ENCODE results near the gene CRELD2. TPM values are rescaled to one million over a fixed set of nuclear protein-coding genes. Genes with fewer than 3 reads are reported as not detected.

CRELD2 gene, protein sequence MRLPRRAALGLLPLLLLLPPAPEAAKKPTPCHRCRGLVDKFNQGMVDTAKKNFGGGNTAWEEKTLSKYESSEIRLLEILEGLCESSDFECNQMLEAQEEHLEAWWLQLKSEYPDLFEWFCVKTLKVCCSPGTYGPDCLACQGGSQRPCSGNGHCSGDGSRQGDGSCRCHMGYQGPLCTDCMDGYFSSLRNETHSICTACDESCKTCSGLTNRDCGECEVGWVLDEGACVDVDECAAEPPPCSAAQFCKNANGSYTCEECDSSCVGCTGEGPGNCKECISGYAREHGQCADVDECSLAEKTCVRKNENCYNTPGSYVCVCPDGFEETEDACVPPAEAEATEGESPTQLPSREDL
- total RNA-seq (2014; rRNA removed): 71.1 and 91.8 TPM in 2 replicates
- polyA plus RNA-seq (2012): 54.1 TPM

DNA sequence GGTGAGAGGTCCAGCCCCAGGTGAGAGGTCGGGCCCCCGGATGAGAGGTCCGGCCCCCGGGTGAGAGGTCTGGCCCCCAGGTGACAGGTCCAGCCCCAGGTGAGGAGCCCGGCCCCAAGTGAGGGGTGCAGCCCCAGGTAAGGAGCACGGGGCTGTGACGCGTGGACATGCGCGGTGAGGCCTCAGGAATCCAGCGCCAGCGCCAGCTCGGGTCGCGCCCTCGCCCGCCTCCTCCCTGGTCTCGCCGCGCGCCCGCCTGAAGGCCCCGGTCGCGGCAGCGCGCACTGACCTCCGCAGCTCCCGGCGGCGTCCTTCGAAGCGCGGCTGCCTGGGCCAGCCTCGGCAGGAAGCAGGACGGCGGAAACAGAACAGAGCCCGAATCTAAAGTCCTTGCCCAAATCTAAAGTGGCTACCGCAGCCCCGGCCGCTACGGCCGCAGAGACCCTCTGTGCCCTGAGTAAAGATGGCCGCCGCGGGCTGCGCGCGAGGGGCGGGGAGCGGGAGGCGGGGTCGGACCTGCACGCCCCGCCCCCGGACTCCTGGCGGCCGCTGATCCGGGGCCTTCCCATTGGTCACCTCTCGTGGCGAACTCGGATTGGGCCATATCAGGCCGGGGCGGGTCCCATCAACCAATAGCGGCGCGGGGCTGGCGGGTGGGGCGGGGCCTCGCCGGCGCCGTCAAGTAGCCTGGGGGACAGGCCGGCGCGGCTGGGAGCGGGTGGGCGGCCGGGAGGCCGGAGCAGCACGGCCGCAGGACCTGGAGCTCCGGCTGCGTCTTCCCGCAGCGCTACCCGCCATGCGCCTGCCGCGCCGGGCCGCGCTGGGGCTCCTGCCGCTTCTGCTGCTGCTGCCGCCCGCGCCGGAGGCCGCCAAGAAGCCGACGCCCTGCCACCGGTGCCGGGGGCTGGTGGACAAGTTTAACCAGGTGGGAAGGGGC, at the start of gene CRELD2, which contains the start of gene ALG12:
TSS of gene CRELD2 (plus strand) at position 661 of the 937 bp plus-strand sequence. CDS start at position 797, 136 bp downstream.
TSS of gene ALG12 (minus strand) at position 465 of the 937 bp plus-strand sequence. CDS start 4,673 bp downstream, outside the sequence.
- DNase-seq (ENCODE audit: low read depth): peak; percentile 93

DNA sequence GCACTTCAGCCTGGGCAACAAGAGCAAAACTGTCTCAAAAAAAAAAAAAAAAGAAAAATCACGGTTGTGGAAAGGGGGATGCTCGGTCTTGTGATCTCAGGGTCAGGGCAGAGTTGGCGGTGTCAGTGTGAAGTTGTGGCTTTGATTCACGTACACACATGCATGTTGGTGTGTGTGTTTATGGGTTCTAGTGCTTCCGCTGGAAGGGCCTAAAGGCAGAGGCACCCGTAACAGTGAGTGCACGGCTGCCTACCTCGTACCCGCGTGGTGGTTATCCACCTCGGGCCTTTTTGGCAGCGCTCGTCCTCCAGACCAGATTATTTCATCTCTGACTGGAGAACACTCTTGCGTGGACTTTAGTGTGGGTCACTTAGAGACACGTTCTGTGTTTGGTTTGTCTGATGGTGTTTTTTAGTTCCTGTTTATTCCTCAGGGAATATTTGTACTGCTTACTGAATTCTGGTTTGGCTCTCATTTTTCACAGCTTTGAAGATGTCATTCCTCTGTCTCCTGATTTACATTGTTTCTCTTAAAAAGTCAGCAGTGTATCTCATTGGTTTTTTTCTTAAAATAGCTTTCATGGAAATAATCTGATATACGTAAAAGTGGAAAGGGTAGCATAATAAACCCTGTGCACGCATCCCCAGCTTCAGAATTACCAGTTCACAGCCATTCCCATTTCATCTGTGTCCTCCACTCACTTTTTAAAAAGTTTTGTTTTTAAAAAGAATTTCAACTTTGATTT, 49.2 kb upstream of the CRELD2 start:
- DNase-seq (ENCODE audit: low read depth): no peak

DNA sequence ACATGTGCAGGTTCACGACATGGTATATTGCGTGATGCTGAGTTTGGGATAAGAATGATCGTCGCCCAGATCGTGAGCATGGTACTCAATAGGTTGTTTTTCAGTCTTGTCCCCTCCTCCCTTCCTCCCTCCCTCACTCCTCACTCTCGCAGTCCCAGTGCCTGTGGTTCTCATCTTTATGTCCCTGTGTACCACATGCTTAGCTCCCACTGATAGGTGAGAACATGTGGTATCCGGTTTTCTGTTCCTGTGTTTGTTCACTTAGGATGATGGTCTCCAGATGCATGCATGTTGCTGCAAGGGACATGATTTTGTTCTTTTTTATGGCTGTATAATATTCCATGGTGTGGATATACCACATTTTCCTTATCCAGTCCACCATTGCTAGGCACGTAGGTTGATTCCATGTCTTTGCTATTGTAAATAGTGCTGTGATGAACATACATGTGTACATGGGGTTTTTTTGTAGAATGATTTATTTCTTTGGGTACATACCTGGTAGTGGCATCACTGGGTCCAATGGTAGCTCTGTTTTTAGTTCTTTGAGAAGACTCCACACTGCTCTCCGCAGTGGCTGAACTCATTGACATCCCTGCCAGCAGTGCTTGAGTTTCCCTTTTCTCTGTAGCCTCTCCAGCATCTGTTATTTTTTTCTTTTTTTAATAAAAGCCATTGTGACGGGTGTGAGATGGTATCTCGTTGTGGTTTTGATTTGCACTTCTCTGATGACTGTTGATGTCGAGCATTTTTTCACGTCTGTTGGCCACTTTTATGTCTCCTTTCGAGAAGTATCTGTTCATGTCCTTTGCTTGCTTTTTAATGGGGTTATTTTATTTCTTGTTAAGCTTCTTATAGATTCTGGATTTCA, 48.4 kb upstream of the CRELD2 start:
- no peak for DNase-seq (ENCODE audit: low read depth)

DNA sequence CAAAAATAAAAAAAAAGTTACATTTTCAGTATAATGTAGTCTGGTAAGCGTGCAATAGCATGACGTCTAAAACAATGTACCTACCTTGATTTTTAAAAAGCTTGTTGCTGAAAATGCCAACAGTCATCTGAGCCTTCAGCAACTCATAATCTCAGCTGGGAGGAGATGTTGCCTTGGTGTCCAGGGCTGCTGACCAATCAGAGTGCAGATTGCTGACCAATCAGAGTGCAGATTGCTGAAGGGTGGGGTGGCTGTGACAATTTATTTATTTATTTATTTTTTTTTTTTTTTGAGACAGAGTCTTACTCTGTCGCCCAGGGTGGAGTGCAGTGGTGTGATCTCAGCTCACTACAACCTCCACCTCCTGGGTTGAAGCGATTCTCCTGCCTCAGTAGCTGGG, 47.0 kb upstream of the CRELD2 start:
- DNase-seq (ENCODE audit: low read depth): peak; percentile 28

DNA sequence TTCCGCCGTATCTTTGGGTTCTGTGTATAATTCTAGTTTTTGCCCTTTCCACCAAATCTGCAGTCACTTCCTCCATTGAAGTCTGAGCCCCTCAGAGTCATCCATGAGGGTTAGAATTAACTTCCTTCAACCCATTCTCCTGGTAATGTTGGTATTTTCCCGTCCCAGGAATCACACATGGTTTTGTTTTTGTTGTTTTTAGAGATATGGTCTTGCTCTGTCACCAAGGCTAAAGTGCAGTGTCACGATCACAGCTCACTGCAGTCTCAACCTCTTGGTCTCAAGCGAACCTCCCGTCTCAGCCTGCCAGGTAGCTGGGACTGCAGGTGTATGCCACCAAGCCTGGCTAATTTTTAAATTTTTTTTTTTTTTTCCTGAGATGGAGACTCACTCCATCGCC, 46.1 kb upstream of the CRELD2 start:
- no peak for DNase-seq (ENCODE audit: low read depth)

DNA sequence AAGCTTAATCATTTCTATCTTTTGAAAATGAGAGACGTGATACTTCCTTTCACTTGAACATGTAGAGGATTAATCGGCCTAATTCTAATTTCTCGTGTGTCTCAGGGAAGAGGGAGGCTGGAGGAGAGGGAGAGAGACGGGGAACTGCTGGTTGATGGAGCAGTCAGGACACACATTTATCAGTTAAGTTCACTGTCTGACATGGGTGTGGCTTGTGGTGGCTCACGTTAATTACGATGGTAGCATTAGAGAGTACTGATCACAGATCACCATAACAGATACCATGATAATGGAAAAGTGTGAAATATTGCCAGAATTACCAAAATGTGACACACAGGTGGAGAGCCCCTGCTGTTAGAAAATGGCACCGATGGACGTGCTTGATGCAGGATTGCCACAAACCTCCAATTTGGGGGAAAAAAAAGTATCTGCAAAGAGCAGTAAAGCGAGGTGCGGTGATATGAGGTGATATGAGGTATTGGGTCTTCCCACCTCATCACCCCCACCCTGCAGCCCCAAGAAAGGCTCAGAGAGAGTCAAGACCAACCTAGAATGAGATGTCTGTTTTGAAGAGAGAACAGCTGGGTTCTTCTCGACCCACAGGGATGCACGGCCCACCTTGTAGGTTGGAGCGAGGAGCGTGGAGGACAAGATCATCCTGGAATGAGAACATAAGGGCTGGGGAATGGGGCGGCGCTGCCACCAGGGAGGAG, 45.0 kb upstream of the CRELD2 start:
- DNase-seq (ENCODE audit: low read depth): no peak

DNA sequence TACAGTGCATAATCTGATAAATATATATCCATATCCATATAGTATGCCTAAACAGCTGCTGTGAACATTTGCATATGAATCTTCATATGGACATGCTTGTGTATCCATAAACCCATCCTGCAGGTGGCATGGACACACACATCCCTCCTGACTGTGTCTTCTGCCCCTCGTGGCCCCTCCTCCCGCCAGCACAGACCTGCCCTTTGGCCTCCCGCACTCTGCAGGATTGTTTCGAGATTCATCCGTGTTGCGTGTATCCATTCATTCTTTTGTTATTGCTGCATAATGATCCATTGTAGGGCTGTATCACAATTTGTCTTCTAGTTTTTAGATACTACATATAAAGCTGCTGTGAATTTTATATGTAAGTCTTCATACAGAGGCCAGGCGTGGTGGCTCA, 40.8 kb upstream of the CRELD2 start:
- no peak for DNase-seq (ENCODE audit: low read depth)

DNA sequence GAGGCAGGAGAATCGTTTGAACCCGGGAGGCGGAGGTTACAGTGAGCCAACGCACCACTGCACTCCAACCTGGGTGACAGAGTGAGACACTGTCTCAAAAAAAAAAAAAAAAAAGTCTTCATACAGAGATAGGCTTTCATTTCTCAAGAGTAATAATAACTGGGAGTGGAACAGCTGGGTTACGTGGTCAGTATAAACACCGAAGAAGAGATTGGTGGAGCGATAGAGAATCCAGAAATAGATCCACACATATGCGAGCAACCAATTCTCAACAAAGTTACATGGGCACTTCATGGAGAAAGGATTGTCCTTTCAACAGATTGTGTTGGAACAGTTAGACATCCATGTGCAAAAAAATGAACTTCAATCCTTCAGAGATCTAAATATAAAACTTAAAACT, 40.2 kb upstream of the CRELD2 start:
- DNase-seq (ENCODE audit: low read depth): no peak

DNA sequence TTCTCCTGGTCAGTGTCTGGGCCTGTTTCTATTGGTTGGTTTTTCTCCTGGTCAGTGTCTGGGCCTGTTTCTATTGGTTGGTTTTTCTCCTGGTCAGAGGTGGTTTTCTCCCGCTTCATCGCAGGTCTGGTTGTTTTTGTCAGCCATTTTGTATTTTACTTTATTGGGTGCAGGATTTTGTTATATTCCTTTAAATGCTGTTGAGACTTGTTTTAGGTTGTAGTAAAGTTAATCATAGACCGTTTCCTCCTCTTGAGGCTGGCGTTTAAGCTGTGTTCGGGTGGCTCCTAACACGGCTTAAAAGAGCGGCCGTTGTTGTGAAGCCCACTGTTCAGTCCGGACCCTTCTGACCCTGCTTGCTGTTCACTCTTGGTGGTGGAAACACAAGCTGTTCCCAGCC, 38.6 kb upstream of the CRELD2 start:
- DNase-seq (ENCODE audit: low read depth): no peak

DNA sequence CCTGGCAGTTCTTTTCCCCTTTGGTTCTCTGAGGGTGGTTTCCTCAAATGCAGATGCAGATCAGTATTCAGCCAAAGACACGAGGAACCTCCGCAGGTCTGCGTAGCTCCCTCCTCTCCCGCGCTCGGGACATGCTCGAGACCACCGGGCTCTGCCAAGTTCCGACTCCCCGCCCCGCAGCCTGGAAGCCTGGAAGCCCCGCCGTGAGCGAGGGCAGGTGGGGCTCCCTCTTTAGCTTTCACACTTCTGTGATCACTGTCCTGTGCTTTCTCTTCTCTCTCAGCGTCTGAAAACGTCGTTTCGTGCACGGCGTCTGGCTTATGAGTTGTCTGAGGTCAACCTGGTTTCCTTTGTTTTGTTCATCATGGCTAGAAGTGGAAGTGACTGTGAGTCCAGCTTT, 38.2 kb upstream of the CRELD2 start:
- no peak for DNase-seq (ENCODE audit: low read depth)

DNA sequence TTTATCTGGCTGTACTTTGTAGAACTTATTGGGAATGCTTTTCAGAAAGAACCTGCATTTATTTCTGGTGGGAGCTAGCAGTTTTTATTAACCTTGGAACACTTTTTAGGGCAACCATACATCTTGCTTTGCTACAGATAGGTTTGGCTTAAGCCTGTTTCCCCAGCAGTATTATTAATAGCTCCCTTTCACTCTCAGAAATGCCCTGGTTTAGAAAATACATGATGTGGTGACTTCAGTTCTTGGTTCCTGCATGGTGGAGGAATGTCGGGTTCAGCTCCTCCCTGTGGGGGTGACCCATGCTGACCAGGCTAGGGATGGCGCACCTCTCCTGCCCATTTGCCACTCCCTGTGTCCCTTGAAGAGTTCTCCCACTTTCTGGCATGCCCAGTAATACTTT, 36.6 kb upstream of the CRELD2 start:
- DNase-seq (ENCODE audit: low read depth): no peak

DNA sequence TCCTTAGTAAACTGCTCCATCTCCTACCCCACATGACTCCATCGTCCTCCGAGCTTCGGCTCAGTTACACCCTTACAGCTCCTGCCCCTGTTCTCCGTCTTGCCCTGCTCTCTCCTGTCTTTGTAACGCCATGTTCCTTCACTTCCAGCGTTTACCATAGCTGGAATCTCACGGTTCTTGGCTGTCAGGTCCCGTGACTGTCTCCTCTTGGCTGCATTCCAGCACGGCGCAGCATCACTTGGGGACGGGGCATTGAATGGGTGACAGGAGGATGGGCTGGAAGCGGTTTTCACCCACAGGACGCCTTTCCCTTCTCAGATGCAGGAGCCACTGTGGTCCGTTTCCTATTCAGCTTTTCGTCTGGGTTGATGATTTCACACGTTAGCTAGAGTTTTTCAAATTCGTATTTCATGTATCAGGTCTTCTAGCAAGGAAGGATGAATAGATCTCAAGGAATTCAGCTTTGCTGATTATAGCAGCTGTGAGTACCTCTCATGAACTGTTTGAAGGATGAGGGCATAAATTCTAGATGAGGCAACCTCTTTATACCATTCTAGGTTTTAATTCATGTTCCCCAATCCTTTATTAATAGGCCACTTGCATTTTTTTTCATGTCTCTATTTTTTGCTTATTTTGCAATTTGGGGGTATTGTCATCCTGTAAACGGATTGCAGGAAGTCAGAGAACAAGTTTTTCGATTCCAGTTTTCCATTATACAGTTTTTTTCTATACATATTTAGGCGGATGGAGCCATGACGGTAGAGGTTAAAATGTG, 35.7 kb upstream of the CRELD2 start:
- peak; percentile 52 for DNase-seq (ENCODE audit: low read depth)

DNA sequence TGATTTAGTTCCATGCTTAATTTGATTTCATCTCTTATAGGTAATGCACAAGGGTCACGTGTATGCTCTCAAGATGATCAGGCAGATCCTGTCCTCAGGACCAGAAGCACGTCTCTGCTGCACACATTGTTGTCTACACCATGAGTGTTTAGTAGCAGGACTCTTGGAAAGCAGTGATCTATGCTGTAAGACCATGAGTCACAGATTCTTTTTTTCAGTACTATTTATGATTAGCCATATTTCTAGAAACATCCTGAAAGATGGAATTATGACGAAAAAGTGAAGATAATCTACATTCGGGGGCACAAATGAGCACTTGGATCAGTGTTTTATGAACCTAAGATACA, 35.2 kb upstream of the CRELD2 start:
- DNase-seq (ENCODE audit: low read depth): no peak

DNA sequence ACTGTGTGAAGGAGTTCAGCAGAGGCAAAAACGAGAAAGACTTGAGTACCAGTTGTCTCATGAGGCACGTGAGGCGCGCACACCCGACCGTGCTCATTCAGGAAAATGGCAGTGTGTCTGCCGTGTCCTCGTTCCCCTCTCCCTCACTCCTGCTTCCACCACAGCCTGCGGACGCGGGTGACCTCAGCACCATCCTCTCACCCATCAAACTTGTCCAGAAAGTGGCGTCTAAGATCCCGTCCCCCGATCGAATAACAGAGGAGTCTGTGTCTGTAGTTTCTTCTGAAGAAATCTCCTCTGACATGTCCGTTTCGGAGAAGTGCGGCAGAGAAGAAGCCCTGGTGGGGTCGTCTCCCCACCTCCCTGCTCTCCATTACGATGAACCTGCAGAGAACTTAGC, 34.4 kb upstream of the CRELD2 start:
- DNase-seq (ENCODE audit: low read depth): no peak

DNA sequence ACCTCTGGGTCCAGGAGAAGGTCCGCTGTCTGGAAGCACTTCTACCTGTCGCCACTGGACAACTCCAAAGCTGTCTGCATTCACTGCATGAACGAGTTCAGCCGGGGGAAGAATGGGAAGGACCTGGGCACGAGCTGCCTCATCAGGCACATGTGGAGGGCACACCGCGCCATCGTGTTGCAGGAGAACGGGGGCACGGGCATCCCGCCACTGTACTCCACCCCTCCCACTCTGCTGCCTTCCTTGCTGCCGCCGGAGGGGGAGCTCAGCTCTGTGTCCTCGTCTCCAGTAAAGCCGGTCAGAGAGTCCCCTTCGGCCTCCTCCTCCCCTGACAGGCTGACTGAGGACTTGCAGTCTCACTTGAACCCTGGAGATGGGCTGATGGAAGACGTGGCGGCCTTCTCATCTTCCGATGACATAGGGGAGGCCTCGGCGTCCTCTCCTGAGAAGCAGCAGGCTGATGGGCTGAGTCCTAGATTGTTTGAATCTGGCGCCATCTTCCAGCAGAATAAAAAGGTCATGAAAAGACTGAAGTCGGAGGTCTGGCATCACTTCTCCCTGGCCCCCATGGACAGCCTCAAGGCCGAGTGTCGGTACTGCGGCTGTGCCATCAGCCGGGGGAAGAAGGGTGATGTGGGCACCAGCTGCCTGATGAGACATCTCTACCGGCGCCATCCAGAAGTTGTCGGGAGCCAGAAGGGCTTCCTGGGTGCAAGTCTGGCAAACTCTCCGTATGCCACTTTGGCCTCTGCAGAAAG, 33.8 kb upstream of the CRELD2 start:
- DNase-seq (ENCODE audit: low read depth): no peak

DNA sequence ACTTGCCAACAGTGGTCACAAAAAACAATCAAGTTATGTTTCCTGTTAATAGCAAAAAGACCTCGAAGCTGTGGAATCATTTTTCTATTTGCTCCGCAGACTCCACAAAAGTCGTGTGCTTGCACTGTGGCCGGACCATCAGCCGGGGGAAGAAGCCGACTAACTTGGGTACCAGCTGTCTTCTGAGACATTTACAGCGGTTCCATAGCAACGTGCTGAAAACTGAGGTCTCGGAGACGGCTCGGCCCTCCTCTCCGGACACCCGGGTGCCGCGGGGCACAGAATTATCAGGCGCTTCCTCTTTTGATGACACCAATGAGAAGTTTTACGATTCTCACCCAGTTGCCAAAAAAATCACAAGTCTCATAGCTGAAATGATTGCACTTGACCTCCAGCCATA, 33.2 kb upstream of the CRELD2 start:
- DNase-seq (ENCODE audit: low read depth): no peak

DNA sequence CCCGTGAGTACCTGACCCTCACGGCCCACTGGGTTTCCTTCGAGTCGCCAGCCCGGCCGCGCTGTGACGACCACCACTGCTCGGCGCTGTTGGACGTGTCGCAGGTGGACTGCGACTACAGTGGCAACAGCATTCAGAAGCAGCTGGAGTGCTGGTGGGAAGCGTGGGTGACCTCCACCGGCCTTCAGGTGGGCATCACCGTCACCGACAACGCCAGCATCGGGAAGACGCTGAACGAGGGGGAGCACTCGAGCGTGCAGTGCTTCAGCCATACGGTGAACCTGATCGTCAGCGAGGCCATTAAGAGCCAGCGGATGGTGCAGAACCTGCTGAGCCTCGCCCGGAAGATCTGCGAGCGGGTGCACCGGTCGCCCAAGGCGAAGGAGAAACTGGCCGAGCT, 32.6 kb upstream of the CRELD2 start:
- no peak for DNase-seq (ENCODE audit: low read depth)

DNA sequence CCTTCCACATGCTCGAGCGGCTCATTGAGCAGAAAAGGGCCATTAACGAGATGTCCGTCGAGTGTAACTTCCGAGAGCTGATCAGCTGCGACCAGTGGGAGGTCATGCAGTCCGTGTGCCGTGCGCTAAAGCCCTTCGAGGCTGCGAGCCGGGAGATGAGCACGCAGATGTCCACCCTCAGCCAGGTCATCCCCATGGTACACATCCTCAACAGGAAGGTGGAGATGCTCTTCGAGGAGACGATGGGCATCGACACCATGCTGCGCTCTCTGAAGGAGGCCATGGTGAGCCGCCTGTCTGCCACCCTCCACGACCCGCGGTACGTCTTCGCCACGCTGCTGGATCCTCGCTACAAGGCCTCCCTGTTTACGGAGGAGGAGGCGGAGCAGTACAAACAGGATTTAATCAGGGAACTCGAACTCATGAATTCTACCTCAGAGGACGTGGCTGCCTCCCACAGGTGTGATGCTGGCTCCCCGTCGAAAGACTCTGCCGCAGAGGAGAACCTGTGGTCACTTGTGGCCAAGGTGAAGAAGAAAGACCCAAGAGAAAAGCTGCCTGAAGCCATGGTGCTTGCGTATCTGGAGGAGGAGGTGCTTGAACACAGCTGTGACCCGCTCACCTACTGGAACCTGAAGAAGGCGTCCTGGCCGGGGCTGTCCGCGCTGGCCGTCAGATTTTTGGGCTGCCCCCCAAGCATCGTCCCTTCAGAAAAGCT, 31.9 kb upstream of the CRELD2 start:
- DNase-seq (ENCODE audit: low read depth): no peak

Data from LHCN-M2 (cell line).